OCI-LY1 (cell line): ENCODE measurements around the gene PROSER2.

Experiments used
- H2AFZ ChIP-seq: fragments of 200-600 bp; sonication (generic), shearing (Covaris generic); 2 replicates; pipeline ENCODE4 v1.6.0; 2014; ENCODE audit warnings: antibody characterized with exemption, mild to moderate bottlenecking, low read length
- H3F3A ChIP-seq: fragments of 200-600 bp; sonication (generic), shearing (Covaris generic); 2 replicates; pipeline ENCODE4 v1.6.0; 2014; ENCODE audit warnings: mild to moderate bottlenecking, antibody characterized with exemption, low read length, moderate library complexity; ENCODE audit not compliant: insufficient read depth
- H3K27ac ChIP-seq: fragments of 200-600 bp; sonication (generic); 2 replicates; pipeline ENCODE4 v1.5.1; 2014; ENCODE audit warnings: low read length, mixed run types, mild to moderate bottlenecking, low read depth; ENCODE audit not compliant: poor library complexity, severe bottlenecking
- H3K27me3 ChIP-seq: fragments of 200-600 bp; sonication (generic); 2 replicates; pipeline ENCODE4 v1.6.0; 2014; ENCODE audit warnings: antibody characterized with exemption, mild to moderate bottlenecking, low read length, moderate library complexity; ENCODE audit not compliant: insufficient read depth
- H3K36me3 ChIP-seq: fragments of 200-600 bp; sonication (generic); 2 replicates; pipeline ENCODE4 v1.6.1; 2014; ENCODE audit warnings: mild to moderate bottlenecking, antibody characterized with exemption, low read length, moderate library complexity, mixed read lengths; ENCODE audit not compliant: insufficient read depth
- H3K4me1 ChIP-seq: fragments of 200-600 bp; sonication (generic); 2 replicates; pipeline ENCODE4 v1.5.1; 2014; ENCODE audit warnings: mild to moderate bottlenecking, low read length, moderate library complexity; ENCODE audit not compliant: insufficient read depth, severe bottlenecking
- H3K4me2 ChIP-seq: fragments of 200-600 bp; sonication (generic), shearing (Covaris generic); 2 replicates; pipeline ENCODE4 v1.6.1; 2014; ENCODE audit warnings: low read length
- H3K4me3 ChIP-seq: fragments of 200-600 bp; sonication (generic); 2 replicates; pipeline ENCODE4 v1.5.1; 2014; ENCODE audit warnings: low read length, low read depth, mild to moderate bottlenecking, mixed read lengths; ENCODE audit not compliant: poor library complexity, severe bottlenecking
- H3K79me2 ChIP-seq: fragments of 200-600 bp; shearing (Covaris generic); 2 replicates; pipeline ENCODE4 v1.6.1; 2016; ENCODE audit warnings: mixed run types, low read length, mixed read lengths; ENCODE audit not compliant: insufficient read depth
- H3K9ac ChIP-seq: fragments of 200-600 bp; sonication (generic), shearing (Covaris generic); 2 replicates; pipeline ENCODE4 v1.6.1; 2014; ENCODE audit warnings: mild to moderate bottlenecking, low read length, mixed read lengths
- H3K9me2 ChIP-seq: fragments of 200-600 bp; sonication (generic), shearing (Covaris generic); 2 replicates; pipeline ENCODE4 v1.6.1; 2014; ENCODE audit warnings: low read depth, mild to moderate bottlenecking, low read length, mixed read lengths
- H3K9me3 ChIP-seq: fragments of 200-600 bp; shearing (Covaris generic); 2 replicates; pipeline ENCODE4 v1.6.1; 2014; ENCODE audit warnings: low read length, mixed read lengths
- H4K20me1 ChIP-seq: fragments of 200-600 bp; sonication (generic), shearing (Covaris generic); 2 replicates; pipeline ENCODE4 v1.6.0; 2016; ENCODE audit warnings: mild to moderate bottlenecking, low read length; ENCODE audit not compliant: insufficient read depth
- EZH2 ChIP-seq: fragments of 200-600 bp; sonication (generic), shearing (Covaris generic); IDR thresholded peaks from 2 replicates; pipeline ENCODE4 v1.8.0; 2017; ENCODE audit warnings: borderline replicate concordance, mixed run types, mild to moderate bottlenecking, antibody characterized with exemption, low read length, moderate library complexity, mixed read lengths
- TF ChIP-seq, protein P1 (sequence below): fragments of 200-600 bp; sonication (generic), shearing (Covaris generic); IDR thresholded peaks from 2 replicates; pipeline ENCODE4 v1.5.1; 2017; ENCODE audit warnings: mild to moderate bottlenecking, antibody characterized with exemption, low read length, moderate library complexity, mixed read lengths

Gene PROSER2

DNA sequence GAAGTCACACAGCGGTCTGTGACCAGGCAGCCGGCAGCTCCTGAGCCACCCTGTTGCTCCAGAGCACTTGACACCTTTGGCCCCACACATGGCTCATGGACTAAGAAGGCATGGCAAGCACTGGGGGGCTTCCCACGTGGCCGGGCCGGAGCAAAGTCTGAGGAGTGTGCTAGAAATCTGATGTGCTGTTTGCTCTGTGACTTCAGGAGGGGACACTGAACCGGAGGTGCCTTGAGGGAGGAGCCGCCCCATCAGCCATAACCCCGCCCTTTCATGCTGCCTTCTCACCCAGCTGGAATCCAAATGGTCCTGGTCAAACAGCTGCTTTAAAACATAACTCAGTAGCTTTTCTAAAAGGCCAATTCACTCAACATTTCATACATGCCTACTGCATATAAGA, 33.5 kb downstream of the PROSER2 start:
- Histone ChIP-seq H3K4me1 (no peaks in the 10 kb centered on the region), H3K79me2 (no peaks in the 10 kb centered on the region), H3K9me3 (no peaks in the 10 kb centered on the region), H3K36me3 (no peaks in the 10 kb centered on the region; the same call in 1 of the 2 replicates), H3K27ac (no peak overlapping the region), H3F3A (no peaks in the 10 kb centered on the region), H3K9me2 (no peaks in the 10 kb centered on the region), H2AFZ (no peak overlapping the region), H3K4me3 (no peak overlapping the region), H3K4me2 (no peak overlapping the region), H3K27me3 (no peaks in the 10 kb centered on the region; the same call in 1 of the 2 replicates), H3K9ac (no peak overlapping the region), H4K20me1 (no peaks in the 10 kb centered on the region)
- no peak for TF ChIP-seq EZH2
- TF ChIP-seq, protein P1, sequence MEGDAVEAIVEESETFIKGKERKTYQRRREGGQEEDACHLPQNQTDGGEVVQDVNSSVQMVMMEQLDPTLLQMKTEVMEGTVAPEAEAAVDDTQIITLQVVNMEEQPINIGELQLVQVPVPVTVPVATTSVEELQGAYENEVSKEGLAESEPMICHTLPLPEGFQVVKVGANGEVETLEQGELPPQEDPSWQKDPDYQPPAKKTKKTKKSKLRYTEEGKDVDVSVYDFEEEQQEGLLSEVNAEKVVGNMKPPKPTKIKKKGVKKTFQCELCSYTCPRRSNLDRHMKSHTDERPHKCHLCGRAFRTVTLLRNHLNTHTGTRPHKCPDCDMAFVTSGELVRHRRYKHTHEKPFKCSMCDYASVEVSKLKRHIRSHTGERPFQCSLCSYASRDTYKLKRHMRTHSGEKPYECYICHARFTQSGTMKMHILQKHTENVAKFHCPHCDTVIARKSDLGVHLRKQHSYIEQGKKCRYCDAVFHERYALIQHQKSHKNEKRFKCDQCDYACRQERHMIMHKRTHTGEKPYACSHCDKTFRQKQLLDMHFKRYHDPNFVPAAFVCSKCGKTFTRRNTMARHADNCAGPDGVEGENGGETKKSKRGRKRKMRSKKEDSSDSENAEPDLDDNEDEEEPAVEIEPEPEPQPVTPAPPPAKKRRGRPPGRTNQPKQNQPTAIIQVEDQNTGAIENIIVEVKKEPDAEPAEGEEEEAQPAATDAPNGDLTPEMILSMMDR: no peak

DNA sequence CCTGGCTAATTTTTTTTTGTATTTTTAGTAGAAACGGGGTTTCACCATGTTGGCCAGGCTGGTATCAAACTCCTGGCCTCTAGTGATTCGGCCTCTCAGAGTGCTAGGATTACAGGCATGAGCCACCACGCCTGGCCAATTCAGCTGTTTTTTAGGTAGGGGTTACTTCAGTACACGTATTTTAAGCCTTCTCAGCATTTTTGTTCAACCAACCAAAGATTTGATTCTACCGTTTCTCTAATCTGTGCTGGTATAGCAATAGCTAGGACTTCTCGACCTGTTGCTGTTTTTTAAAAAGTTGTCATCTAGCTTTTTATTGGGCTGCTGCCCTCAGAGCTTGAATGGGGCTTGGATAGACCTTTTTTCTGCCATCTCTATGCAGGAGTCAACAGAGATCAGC, 34.9 kb downstream of the PROSER2 start:
- Histone ChIP-seq H3K4me1 (no peaks in the 10 kb centered on the region), H3K36me3 (no peaks in the 10 kb centered on the region; the same call in 1 of the 2 replicates), H3K9me2 (no peaks in the 10 kb centered on the region), H3K27ac (no peak overlapping the region), H3F3A (no peaks in the 10 kb centered on the region), H2AFZ (no peak overlapping the region), H3K4me2 (no peak overlapping the region), H3K4me3 (no peak overlapping the region), H3K79me2 (no peaks in the 10 kb centered on the region), H3K9me3 (no peaks in the 10 kb centered on the region), H3K27me3 (no peaks in the 10 kb centered on the region; the same call in 1 of the 2 replicates), H3K9ac (no peak overlapping the region), H4K20me1 (no peaks in the 10 kb centered on the region)
- TF ChIP-seq, protein P1: no peak
- TF ChIP-seq EZH2: no peak

DNA sequence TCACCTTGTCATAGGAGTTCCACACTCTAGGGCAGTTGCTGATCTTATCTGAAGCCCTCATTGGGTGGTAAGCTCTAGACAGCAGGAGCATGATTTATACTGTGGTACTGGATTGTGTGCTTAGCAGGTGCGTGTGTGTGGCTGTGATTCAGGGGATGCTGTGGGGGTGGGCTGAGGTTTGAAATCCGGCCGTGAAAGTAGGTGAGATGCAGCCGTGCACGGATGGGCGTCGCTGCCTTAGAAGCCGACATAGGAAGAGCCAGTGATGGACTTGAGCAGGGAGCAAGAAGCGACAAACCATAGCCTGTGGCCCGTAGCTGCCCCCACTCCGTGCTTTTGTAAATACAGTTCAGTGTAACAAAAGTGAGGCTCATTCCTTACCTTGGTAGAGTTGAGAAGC, 38.2 kb downstream of the PROSER2 start:
- Histone ChIP-seq H3K4me2 (no peak overlapping the region), H3K4me1 (no peaks in the 10 kb centered on the region), H3K27me3 (no peaks in the 10 kb centered on the region; the same call in 1 of the 2 replicates), H3K4me3 (no peak overlapping the region), H3K9me2 (no peaks in the 10 kb centered on the region), H3K36me3 (no peaks in the 10 kb centered on the region), H2AFZ (no peak overlapping the region), H4K20me1 (no peaks in the 10 kb centered on the region), H3K79me2 (no peaks in the 10 kb centered on the region), H3F3A (no peaks in the 10 kb centered on the region), H3K9ac (no peak overlapping the region), H3K9me3 (no peaks in the 10 kb centered on the region), H3K27ac (no peak overlapping the region)
- no peak for TF ChIP-seq EZH2
- TF ChIP-seq, protein P1: no peak
